ENCODE measurements around the gene CNKSR3. TPM values are rescaled to one million over a fixed set of nuclear protein-coding genes. Genes with fewer than 3 reads are reported as not detected.
A peak's percentile ranks its signal among the peaks of the same experiment; 100 is the strongest.

Gene CNKSR3
- total RNA-seq, 1 experiment from 2014 or later, result 5.3 TPM

DNA sequence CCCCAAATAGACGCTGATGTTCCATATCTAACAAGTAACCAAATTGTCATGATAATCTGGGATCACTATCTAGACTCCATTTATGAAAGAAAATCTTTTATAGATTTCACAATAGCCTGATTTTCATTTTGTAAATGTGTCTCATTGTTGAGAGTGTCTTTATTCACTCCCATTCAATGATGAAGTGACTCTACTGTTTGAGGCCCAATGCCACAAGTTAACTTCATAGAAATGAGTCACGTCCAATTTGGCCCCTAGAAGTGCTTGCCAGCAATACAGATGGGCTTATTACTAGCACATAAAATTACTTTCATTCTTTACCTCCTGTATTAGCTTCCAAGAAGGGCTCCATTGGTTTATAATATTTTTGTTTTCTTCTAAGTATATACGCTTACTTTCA lies 160.2 kb downstream of the CNKSR3 start:
- peak; percentile 72 for DNase-seq (ENCODE audit: low read depth)

DNA sequence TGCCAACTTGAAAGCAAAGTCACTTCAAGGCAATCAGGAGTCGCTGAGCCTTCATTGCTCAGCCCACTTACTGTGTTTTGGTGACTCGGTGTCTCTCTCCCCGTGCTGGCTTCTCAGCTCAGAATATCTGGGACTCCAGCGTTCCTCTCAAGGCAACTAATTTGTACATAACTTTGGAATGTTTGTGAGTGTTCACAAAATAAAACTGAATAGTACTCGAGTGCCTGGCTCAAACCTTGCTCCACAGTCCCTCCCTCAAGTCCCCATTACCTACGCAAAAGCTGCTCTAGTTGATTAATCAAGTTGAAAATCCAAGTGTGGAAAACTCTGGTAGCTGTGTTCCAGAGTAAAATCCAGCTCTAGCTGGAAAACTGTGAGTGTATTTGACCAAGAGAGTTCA lies 162.5 kb downstream of the CNKSR3 start:
- DNase-seq (ENCODE audit: low read depth), result no peak

DNA sequence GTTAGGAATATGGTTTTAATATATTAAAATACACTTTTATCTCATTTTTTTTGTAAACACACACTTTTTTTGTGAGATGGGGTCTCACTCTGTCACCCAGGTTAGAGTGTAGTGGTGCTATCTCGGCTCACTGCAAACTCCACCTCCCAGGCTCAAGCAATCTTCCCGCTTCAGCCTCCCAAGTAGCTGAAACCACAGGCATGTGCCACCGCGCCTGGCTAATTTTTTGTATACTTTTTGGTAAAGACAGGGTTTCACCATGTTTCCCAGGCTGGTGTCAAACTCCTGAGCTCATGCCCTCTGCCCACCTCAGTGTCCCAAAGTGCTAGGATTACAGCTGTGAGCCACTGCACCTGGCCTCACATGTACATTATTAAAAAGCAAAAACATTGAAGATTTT lies 164.7 kb downstream of the CNKSR3 start:
- peak; percentile 31 for DNase-seq (ENCODE audit: low read depth)

DNA sequence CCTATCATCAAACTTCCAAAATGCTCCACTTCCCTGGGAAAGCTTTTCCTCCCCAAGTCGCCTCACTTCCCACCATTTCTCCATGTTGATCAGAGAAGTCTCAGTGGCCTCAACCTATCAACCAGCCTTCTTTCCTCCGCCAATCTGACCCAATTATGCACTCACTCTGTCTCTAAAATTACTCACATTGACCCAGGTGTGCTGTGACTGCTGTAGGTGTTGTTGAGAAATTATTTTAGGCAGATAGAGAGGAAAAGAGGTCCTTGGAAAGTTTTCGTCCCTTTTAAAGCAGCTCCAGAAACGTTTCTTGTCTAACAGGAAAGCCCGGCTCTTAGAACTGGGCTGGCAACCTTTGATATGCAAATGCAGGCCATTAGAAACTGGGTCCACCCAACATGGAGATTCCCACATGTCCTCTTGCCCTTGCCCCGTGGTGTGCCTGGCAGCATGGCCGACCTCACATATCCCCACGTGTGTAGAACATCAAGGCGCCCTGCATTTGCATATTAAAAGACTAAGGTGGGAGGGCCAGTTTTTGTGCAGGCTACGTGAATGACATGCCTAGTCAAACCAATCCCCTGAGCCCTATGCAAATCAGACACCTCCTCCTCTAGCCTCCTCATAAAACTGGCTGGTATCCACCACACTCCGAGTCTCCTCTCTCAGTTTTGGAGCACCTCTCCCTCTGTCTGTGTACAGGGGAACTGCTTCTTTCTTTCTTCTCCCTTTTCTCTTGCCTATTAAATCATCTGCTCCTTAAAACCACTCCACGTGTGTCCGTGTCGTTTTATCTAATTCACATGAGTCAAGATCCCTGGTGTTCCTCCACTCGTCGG lies 166.8 kb downstream of the CNKSR3 start:
- peak; percentile 93 for DNase-seq (ENCODE audit: low read depth)

DNA sequence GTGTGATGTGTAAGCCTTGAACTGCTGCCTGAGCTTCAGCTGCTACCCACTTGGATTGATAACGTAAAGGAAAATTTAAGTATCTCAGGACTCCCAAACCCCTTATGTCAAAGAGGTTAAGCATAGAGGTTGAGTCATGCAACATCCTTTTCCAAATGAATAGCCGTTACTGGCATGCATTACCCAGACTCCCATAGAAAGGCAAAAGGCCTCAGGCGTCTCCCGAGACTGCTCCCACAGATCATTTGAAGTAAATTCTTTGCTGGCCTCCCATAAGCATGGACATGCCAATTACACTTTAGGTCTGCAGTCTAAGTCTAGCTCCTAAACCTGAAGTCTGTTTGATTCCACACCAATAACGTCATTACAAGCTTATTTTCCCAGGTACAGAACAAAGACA lies 168.6 kb downstream of the CNKSR3 start:
- peak; percentile 96 for DNase-seq (ENCODE audit: low read depth)

DNA sequence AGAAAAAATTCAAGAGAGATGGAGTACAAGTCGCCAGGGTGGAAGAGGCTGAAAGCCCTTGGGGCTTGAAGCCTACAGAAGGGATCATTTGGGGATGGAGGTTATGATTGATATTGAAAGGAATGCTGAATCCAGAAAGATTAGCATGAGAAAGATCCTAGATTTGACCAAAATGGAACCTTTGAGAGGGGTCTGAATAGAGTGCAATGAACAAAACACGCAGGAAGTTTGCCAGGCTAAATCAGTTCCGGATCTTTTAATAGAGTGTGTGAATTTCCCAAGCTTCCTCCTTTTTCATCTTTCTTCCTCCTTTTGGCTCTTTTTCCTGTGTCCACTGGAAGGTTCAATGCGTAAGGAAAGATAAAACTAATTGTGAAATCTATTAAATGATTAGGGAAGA lies 169.1 kb downstream of the CNKSR3 start:
- DNase-seq (ENCODE audit: low read depth), result peak; percentile 77

Other genes starting within 250 kb of the CNKSR3 start
- gene IPCEF1, start 153.9 kb downstream of the CNKSR3 start, total RNA-seq (2014; rRNA removed; shearing (Covaris generic)), result under 0.01 and 0.59 TPM in 2 replicates
- gene SCAF8, start 222.7 kb upstream of the CNKSR3 start, total RNA-seq (2014; rRNA removed; shearing (Covaris generic)), result 18.3 and 21.4 TPM in 2 replicates